Choroid plexus epithelial cell (primary cell): Measurements from ENCODE around the gene SCN4B.

Experiments used
- DNase-seq: peaks from one replicate; pipeline ENCODE4 v3.0.0-alpha.2; 2010; ENCODE audit warnings: low read depth
- H3K4me3 ChIP-seq: 2 replicates; pipeline ENCODE4 v1.5.1; 2011; ENCODE audit warnings: low read depth, mild to moderate bottlenecking, control low read depth, low read length, moderate library complexity
- TF ChIP-seq, protein P1 (sequence below): conservative IDR thresholded peaks from 2 replicates; pipeline ENCODE4 v1.5.1; 2011; ENCODE audit warnings: low read depth, mild to moderate bottlenecking, control low read depth, inconsistent platforms, low read length, moderate library complexity

SCN4B gene

DNA sequence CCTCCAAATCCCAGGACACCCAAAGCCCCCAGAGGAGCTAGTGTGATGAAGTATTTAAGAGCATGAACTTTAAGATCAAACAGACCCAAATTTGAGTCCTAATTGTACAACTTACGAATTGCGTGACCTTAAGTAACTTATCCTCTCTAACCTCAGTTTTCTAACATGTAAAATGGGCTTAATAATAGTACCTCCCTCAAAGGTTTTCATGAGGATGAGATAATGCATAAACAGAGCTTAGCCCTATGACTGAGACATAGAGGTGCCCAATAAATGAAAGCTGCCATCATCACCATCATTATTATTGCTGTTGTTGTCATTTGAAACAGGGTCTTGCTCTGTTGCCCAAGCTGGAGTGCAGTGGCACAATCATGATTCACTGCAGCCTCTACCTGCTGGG lies 14.6 kb upstream of the SCN4B start:
- DNase-seq = no peak
- TF ChIP-seq, protein P1, sequence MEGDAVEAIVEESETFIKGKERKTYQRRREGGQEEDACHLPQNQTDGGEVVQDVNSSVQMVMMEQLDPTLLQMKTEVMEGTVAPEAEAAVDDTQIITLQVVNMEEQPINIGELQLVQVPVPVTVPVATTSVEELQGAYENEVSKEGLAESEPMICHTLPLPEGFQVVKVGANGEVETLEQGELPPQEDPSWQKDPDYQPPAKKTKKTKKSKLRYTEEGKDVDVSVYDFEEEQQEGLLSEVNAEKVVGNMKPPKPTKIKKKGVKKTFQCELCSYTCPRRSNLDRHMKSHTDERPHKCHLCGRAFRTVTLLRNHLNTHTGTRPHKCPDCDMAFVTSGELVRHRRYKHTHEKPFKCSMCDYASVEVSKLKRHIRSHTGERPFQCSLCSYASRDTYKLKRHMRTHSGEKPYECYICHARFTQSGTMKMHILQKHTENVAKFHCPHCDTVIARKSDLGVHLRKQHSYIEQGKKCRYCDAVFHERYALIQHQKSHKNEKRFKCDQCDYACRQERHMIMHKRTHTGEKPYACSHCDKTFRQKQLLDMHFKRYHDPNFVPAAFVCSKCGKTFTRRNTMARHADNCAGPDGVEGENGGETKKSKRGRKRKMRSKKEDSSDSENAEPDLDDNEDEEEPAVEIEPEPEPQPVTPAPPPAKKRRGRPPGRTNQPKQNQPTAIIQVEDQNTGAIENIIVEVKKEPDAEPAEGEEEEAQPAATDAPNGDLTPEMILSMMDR = no peak
- H3K4me3 ChIP-seq = no peak overlapping the region

DNA sequence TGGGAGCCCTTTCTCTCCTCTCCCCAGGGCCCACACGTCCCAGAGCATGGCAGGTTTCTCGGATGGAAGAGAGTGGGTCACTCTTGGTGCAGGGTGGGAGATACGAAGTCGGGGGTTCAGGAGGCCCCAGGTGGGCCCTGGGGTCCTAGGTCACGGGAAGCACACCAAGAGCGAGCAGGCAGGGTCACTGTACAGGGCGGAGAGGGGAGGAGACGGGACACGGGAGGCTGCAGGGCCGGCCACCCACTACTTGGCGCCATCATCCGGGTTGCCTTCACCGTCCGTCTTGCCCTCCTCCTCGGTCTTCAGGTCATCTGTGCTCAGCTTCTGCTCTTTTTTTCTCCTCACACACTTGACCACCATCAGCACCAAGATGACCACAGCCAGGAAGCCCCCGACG lies 14.0 kb upstream of the SCN4B start:
- no peak overlapping the region for H3K4me3 ChIP-seq
- no peak for DNase-seq
- TF ChIP-seq, protein P1 = no peak

DNA sequence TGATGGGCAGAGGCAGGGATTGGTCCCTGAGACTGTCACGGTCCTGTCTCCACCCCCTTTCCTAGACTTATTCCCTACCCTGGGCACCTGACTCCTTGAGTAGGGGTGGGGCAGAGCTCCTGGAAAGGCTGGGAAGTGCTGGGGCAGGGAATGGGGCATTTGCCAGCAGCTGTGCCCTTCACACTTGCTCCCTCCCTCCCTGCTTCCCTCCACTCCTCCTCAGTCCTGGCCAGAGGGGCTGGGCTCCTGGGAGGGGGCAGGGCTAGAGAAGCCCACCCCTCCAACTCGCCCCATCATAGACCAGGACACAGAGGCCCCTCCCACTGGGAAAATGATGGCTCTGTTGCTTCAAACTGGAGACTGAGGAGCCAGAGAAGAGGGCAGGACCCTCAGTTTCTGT lies 12.3 kb upstream of the SCN4B start:
- no peak for DNase-seq
- no peak overlapping the region for H3K4me3 ChIP-seq
- TF ChIP-seq, protein P1 = no peak

DNA sequence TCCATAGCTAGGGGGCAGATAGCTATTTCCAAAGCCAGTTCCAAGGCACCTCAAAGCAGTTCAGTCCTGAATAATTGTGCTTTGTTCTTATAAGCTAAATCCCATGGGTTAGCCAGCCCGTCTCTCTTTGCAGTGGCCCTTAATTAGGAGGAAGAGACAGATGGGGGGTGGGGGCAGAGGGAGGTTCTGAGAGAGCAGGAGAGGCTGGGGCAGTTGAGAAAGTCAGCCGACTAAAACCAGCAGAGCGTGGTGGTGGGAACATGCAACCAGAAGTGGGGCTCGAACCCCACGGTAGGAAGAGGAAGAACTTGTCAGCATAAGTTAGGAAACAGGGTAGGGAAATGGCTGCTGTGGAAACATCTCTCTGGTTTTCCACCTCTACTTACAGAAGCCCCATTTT lies 10.9 kb upstream of the SCN4B start:
- TF ChIP-seq, protein P1 = no peak
- no peak overlapping the region for H3K4me3 ChIP-seq
- no peak for DNase-seq

DNA sequence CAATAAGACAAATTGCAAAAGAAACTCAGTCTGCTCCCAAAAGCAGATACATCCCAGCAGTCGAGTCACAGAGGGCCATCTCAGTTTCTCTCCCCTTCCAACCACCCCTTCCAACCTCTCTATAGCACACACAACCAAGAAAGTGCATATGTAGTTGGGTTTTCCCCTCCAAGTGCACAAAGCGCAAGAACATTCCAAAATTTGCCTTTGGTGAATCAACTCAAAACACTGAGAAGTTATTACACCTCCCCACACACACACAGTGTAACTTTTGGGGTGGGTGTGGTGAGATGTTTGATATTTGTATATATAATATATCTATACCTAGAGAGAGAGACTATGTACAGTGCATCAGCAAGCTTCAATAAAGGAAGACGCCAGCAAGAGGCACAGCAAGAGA lies 10.2 kb upstream of the SCN4B start:
- TF ChIP-seq, protein P1 = no peak
- DNase-seq = no peak
- H3K4me3 ChIP-seq = no peak overlapping the region

DNA sequence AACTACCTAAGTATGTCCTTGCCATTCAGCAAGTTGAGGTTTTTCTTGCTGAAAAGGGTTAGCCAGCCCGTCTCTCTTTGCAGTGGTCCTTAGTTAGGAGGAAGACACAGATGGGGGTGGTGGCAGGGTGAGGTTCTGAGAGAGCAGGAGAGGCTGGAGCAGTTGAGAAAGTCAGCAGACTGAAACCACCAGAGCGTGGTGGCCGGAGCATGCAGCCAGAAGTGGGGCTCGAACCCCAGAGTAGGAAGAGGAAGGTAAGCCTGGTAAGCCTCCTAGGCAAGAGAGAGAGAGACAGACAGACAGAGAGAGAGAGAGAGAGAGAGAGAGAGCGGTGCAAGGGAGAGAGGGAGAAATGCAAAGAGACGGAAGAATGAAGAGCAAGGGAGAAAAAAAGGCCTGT lies 9.2 kb upstream of the SCN4B start:
- DNase-seq = no peak
- no peak overlapping the region for H3K4me3 ChIP-seq
- TF ChIP-seq, protein P1 = no peak

DNA sequence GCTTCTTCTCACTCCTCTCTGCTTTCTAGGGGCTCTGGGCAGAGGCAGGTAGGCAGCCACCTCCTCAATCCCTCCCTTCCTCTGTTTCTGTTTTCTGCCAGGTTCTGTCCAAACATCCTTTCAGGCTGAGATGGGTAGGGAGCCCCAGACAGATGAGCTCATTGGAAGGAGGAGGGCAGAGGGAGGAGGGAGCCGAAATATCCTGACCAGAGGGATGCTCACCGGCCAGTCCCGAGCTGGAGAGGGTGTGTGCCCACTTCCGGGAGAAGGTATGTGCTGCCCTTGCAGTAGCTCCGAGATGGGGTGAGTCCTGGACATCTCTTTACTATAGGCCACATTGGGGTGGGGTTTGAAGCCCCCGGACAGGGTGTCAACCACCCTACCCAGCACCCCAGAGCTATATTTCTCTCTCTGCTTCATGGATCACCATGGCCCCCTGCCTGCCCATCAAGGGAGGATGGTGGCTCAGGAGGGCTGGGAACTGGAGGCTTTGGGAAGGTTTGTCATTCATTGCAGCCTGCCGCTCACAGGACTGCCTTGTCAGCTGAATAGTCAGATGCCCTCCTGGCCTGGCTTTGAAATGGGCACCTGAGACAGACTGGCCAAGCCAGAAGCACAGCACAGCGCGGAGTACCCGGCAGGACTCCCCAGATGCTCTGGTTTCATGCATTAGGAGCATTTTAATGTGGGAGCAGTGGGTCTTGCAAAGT lies 4.7 kb upstream of the SCN4B start:
- DNase-seq = no peak
- no peak overlapping the region for H3K4me3 ChIP-seq
- TF ChIP-seq, protein P1 = no peak
